SH-SY5Y (cell line): ENCODE results near the gene ITPKC.

Source experiments
- GATA2 ChIP-seq: IDR thresholded peaks from 2 replicates; pipeline ENCODE4 v1.6.1; 2011; ENCODE audit warnings: mild to moderate bottlenecking, low read depth, low read length
- GATA3 ChIP-seq: IDR thresholded peaks from 2 replicates; pipeline ENCODE4 v1.6.1; 2011; ENCODE audit warnings: low read depth, mild to moderate bottlenecking, low read length, moderate library complexity

GRCh38 chr19:40744554-40745401 is 27.9 kb downstream of the ITPKC start:
- TF ChIP-seq GATA2, result no peak
- TF ChIP-seq GATA3, result no peak
